CD4-positive, alpha-beta T cell treated with Interleukin-17A for 1 hour (primary cell): ENCODE data around the gene TLR8.
A peak's percentile ranks its signal among the peaks of the same experiment; 100 is the strongest.

Source experiments
- DNase-seq: peaks from one replicate; pipeline ENCODE4 v3.0.0-alpha.2; 2020

The TLR8 gene

GRCh38 chrX:12970691-12971202, 64.3 kb downstream of the TLR8 start:
- peak; percentile 83 for DNase-seq

- DNase-seq, result no peak
These were observed 65.0 kb downstream of the TLR8 start for GRCh38 chrX:12971282-12972003.

- DNase-seq, result no peak
These were observed 65.8 kb downstream of the TLR8 start for GRCh38 chrX:12972243-12972642.
